ENCODE results near the gene FBXO44.

DNA sequence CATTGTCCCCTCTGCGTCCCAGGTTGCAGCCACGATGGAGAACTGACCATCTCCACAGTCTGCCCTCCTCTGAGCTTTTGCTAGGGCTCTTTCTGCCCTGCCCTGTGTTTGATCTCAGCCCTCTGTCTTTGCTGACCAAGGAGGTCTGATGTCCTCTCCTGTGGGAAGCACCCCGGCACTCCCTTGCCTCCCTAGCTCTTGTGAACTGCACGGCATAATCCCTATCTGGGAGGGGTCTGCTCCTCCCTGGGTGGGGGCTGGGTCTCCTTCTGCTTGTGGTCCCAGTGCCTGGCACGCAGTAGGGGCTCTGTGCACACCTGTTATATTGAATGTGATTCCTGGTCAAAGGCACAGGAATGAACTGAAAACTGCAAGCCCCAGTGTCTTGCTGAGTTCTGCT is 39.2 kb downstream of the FBXO44 start:
- TF ChIP-seq POLR2A (IDR thresholded peaks at IDR 0.05) (no peak), POLR2AphosphoS5 (IDR thresholded peaks at IDR 0.05) (no peak)
- TF ChIP-seq, protein P1, sequence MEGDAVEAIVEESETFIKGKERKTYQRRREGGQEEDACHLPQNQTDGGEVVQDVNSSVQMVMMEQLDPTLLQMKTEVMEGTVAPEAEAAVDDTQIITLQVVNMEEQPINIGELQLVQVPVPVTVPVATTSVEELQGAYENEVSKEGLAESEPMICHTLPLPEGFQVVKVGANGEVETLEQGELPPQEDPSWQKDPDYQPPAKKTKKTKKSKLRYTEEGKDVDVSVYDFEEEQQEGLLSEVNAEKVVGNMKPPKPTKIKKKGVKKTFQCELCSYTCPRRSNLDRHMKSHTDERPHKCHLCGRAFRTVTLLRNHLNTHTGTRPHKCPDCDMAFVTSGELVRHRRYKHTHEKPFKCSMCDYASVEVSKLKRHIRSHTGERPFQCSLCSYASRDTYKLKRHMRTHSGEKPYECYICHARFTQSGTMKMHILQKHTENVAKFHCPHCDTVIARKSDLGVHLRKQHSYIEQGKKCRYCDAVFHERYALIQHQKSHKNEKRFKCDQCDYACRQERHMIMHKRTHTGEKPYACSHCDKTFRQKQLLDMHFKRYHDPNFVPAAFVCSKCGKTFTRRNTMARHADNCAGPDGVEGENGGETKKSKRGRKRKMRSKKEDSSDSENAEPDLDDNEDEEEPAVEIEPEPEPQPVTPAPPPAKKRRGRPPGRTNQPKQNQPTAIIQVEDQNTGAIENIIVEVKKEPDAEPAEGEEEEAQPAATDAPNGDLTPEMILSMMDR (IDR thresholded peaks at IDR 0.05) = no peak

Data from breast epithelium (tissue), 3 donors.